Measurements from ENCODE around the gene TRMT112. TPM values are rescaled to one million over a fixed set of nuclear protein-coding genes. Genes with fewer than 3 reads are reported as not detected.

The TRMT112 gene
- total and polyA plus RNA-seq, 10 of the 15 experiments (the other 5 are each of a cell fraction or from before 2014, with no cell fraction given): 212 to 455 (median 308) TPM

DNA sequence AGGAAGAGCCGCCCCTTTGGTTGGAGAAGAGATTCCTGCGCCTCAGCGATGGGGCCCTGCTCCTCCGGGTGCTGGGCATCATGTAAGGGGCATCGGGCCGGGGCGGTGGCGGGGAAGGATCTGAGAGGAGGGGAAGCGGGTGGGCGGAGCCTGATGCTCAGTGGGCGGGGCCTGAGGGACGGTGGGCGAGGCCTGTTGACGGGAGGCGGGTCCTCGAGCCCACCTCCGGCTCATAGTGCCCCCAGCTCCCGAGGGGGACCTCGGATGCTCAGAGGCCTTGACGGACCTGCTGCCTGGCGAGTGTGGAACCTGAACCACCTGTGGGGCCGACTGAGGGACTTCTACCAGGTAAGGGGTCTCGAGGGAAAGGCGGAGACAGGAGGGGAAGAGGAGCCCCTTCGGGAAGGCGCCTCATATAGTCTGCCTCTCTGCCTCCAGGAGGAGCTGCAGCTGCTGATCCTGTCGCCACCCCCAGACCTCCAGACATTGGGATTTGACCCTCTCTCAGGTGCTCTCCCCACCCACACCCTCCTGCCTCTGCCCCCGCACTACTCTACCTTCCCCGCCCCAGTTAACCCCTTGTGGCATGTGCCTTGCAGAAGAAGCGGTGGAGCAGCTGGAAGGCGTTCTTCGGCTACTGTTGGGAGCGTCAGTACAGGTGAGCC, 23.4 kb upstream of the TRMT112 start:
- no peaks in the 10 kb centered on the region for H3K9me3 ChIP-seq (replicated peaks; ENCODE audit: control insufficient read depth, insufficient read depth, low read length)
- SMC1A ChIA-PET (ENCODE audit: uncharacterized antibody, unreplicated experiment): interaction anchor here (0.9 to 3.9 kb wide), 4 partner anchors 9 to 395 kb away, joined by 3 to 28 read pairs (median 4); partner anchors contain the start of genes PRDX5 and TRMT112
- H2AFZ ChIP-seq (ENCODE audit: control insufficient read depth, low read depth, low read length): peak overlapping the region; percentile 31
- TSS peak; percentile 91 for BruUV-seq (replicated peaks)
- H3K27ac ChIP-seq (ENCODE audit: control insufficient read depth, insufficient read depth): peak overlapping the region; percentile 77
- H3K9ac ChIP-seq (ENCODE audit: control insufficient read depth, insufficient read depth, low read length): peak overlapping the region; percentile 78
- FAIRE-seq (peak; percentile 54), ATAC-seq (peak; percentile 79), DNase-seq (ENCODE audit: low read depth, low spot score) (no peak)
- H3K36me3 ChIP-seq (ENCODE audit: control insufficient read depth in 2 of 2, insufficient read depth in 2 of 2, low read length in 1 of 2): peaks cover 8 to 13% of the 10 kb centered on the region in 2 experiments; a peak in 3 of 4 replicates
- H3K4me1 ChIP-seq (ENCODE audit: control insufficient read depth, insufficient read depth, low read length): peaks cover 24% of the 10 kb centered on the region
- RAD21 ChIA-PET (ENCODE audit: unreplicated experiment): interaction anchor here (0.8 to 3.9 kb wide), 4 partner anchors 9 to 23 kb away, joined by 4 to 53 read pairs (median 24); partner anchors contain the start of genes PRDX5 and TRMT112
- in situ Hi-C loops (cut with MboI): no loop called here
- CTCF ChIA-PET: interaction anchor here (0.9 to 14.7 kb wide), 10 partner anchors 9 to 156 kb away, joined by 3 to 228 read pairs (median 6); partner anchors contain the start of genes ESRRA, PRDX5 and TRMT112
- WGBS (ENCODE audit: insufficient coverage, insufficient replicate concordance, low lambda C conversion rate, missing lambda C conversion rate): 25% methylated on average over 23 of the region's 33 CpGs
- H3K79me2 ChIP-seq (ENCODE audit: control insufficient read depth, insufficient read depth, low read length): peaks cover 24% of the 10 kb centered on the region
- H4K20me1 ChIP-seq (ENCODE audit: control insufficient read depth, insufficient read depth): no peaks in the 10 kb centered on the region; the same call in 1 of the 2 replicates
- TF ChIP-seq SP1 (IDR thresholded peaks at IDR 0.05; ENCODE audit: low read depth, low read length) (no peak), SUPT20H (IDR thresholded peaks at IDR 0.05; ENCODE audit: borderline replicate concordance, control insufficient read depth, low read depth, low read length) (no peak), POLR2AphosphoS5 (IDR thresholded peaks at IDR 0.05; ENCODE audit: low read length) (peak; percentile 34; the same call in 1 of the 2 replicates), TAF1 (IDR thresholded peaks at IDR 0.05; ENCODE audit: borderline replicate concordance, low read depth, low read length) (0 out of 2 replicates have a peak, but pooled peaks have one; percentile 24), SREBF1 (IDR thresholded peaks at IDR 0.05; ENCODE audit: low read length) (no peak), RELA (IDR thresholded peaks at IDR 0.05; ENCODE audit: borderline replicate concordance, partially characterized antibody) (no peak), EGR1 (IDR thresholded peaks at IDR 0.05; ENCODE audit: borderline replicate concordance in 1 of 2, low read depth in 2 of 2, low read length in 2 of 2) (0 out of 3 replicates have a peak, but pooled peaks of 1 of the 2 experiments have one; percentile 49), KDM1A (IDR thresholded peaks at IDR 0.05; ENCODE audit: borderline replicate concordance) (no peak)
- TF ChIP-seq, protein P1, sequence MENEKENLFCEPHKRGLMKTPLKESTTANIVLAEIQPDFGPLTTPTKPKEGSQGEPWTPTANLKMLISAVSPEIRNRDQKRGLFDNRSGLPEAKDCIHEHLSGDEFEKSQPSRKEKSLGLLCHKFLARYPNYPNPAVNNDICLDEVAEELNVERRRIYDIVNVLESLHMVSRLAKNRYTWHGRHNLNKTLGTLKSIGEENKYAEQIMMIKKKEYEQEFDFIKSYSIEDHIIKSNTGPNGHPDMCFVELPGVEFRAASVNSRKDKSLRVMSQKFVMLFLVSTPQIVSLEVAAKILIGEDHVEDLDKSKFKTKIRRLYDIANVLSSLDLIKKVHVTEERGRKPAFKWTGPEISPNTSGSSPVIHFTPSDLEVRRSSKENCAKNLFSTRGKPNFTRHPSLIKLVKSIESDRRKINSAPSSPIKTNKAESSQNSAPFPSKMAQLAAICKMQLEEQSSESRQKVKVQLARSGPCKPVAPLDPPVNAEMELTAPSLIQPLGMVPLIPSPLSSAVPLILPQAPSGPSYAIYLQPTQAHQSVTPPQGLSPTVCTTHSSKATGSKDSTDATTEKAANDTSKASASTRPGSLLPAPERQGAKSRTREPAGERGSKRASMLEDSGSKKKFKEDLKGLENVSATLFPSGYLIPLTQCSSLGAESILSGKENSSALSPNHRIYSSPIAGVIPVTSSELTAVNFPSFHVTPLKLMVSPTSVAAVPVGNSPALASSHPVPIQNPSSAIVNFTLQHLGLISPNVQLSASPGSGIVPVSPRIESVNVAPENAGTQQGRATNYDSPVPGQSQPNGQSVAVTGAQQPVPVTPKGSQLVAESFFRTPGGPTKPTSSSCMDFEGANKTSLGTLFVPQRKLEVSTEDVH (IDR thresholded peaks at IDR 0.05; ENCODE audit: low read depth, partially characterized antibody): no peak
- TF ChIP-seq, protein P2, sequence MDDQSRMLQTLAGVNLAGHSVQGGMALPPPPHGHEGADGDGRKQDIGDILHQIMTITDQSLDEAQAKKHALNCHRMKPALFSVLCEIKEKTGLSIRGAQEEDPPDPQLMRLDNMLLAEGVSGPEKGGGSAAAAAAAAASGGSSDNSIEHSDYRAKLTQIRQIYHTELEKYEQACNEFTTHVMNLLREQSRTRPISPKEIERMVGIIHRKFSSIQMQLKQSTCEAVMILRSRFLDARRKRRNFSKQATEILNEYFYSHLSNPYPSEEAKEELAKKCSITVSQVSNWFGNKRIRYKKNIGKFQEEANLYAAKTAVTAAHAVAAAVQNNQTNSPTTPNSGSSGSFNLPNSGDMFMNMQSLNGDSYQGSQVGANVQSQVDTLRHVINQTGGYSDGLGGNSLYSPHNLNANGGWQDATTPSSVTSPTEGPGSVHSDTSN (IDR thresholded peaks at IDR 0.05; ENCODE audit: insufficient replicate concordance, low read depth, low read length): no peak
- TF ChIP-seq, protein P3, sequence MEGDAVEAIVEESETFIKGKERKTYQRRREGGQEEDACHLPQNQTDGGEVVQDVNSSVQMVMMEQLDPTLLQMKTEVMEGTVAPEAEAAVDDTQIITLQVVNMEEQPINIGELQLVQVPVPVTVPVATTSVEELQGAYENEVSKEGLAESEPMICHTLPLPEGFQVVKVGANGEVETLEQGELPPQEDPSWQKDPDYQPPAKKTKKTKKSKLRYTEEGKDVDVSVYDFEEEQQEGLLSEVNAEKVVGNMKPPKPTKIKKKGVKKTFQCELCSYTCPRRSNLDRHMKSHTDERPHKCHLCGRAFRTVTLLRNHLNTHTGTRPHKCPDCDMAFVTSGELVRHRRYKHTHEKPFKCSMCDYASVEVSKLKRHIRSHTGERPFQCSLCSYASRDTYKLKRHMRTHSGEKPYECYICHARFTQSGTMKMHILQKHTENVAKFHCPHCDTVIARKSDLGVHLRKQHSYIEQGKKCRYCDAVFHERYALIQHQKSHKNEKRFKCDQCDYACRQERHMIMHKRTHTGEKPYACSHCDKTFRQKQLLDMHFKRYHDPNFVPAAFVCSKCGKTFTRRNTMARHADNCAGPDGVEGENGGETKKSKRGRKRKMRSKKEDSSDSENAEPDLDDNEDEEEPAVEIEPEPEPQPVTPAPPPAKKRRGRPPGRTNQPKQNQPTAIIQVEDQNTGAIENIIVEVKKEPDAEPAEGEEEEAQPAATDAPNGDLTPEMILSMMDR (IDR thresholded peaks at IDR 0.05 in 2 of 3, conservative IDR thresholded peaks at IDR 0.05 in 1 of 3; ENCODE audit: control insufficient read depth in 2 of 3, extremely low read depth in 1 of 3, insufficient read depth in 1 of 3, low read depth in 3 of 3, low read length in 3 of 3): peak; percentile 5 to 28 (median 7); a peak in 2 of 6 replicates
- no peaks in the 10 kb centered on the region for H3K27me3 ChIP-seq (replicated peaks in 1 of 2; ENCODE audit: control insufficient read depth in 2 of 2, insufficient read depth in 2 of 2, low read length in 1 of 2)
- POLR2A ChIA-PET: interaction anchor here (0.8 to 4.6 kb wide), 7 partner anchors 9 to 438 kb away, joined by 3 to 37 read pairs (median 5); partner anchors contain the start of genes FERMT3, PRDX5, SF1 and TRMT112
- H3K4me3 ChIP-seq: peak overlapping the region; percentile 90
- peak overlapping the region; percentile 100 for H3K4me2 ChIP-seq (ENCODE audit: control insufficient read depth, insufficient read depth)
- intact Hi-C loops (cut with micrococcal nuclease; ENCODE audit: unreplicated experiment): loop anchor here (1.0 kb wide), 2 partner anchors 24 to 36 kb away; partner anchors contain the start of genes ESRRA and TRMT112

Measured in GM12878 (cell line).